DOHH2 (cell line): ENCODE measurements around the gene SYNRG.
A peak's percentile ranks its signal among the peaks of the same experiment; 100 is the strongest.

Source experiments
- H3F3A ChIP-seq: fragments of 200-600 bp; sonication (generic), shearing (Covaris generic); 2 replicates; pipeline ENCODE4 v1.6.0; 2016; ENCODE audit warnings: antibody characterized with exemption, mild to moderate bottlenecking; ENCODE audit not compliant: control insufficient read depth, insufficient read depth
- H3K27ac ChIP-seq: fragments of 200-600 bp; sonication (generic); 2 replicates; pipeline ENCODE4 v1.5.1; 2014; ENCODE audit warnings: low read depth, mild to moderate bottlenecking, low read length, moderate library complexity
- H3K27me3 ChIP-seq: fragments of 200-600 bp; sonication (generic); 2 replicates; pipeline ENCODE4 v1.6.1; 2014; ENCODE audit warnings: mild to moderate bottlenecking, low read length, mixed read lengths; ENCODE audit not compliant: control insufficient read depth
- H3K36me3 ChIP-seq: fragments of 200-600 bp; sonication (generic); 2 replicates; pipeline ENCODE4 v1.6.1; 2014; ENCODE audit warnings: mild to moderate bottlenecking, low read length, moderate library complexity, mixed read lengths; ENCODE audit not compliant: control insufficient read depth
- H3K4me1 ChIP-seq: fragments of 200-600 bp; sonication (generic); 2 replicates; pipeline ENCODE4 v1.6.1; 2014; ENCODE audit warnings: mild to moderate bottlenecking, low read length, mixed read lengths; ENCODE audit not compliant: control insufficient read depth
- H3K4me2 ChIP-seq: fragments of 200-600 bp; sonication (generic); 2 replicates; pipeline ENCODE4 v1.6.0; 2014; ENCODE audit warnings: mild to moderate bottlenecking, low read length, moderate library complexity
- H3K4me3 ChIP-seq: fragments of 200-600 bp; sonication (generic); 2 replicates; pipeline ENCODE4 v1.5.1; 2014; ENCODE audit warnings: mild to moderate bottlenecking, low read length, mixed read lengths
- H3K79me2 ChIP-seq: fragments of 200-600 bp; sonication (generic); 2 replicates; pipeline ENCODE4 v1.6.1; 2014; ENCODE audit warnings: mild to moderate bottlenecking, low read length, mixed read lengths; ENCODE audit not compliant: control insufficient read depth
- H3K9me2 ChIP-seq: fragments of 200-600 bp; sonication (generic); replicated peaks from 2 replicates; pipeline ENCODE4 v1.6.1; 2014; ENCODE audit warnings: mild to moderate bottlenecking, low read length, mixed read lengths; ENCODE audit not compliant: control insufficient read depth
- H3K9me3 ChIP-seq: fragments of 200-600 bp; sonication (generic); 2 replicates; pipeline ENCODE4 v1.6.1; 2014; ENCODE audit warnings: antibody characterized with exemption, low read length, mixed read lengths; ENCODE audit not compliant: control insufficient read depth, insufficient read depth
- H4K20me1 ChIP-seq: fragments of 200-600 bp; sonication (generic); 2 replicates; pipeline ENCODE4 v1.6.0; 2014; ENCODE audit warnings: low read depth, mild to moderate bottlenecking, antibody characterized with exemption, low read length, moderate library complexity; ENCODE audit not compliant: control insufficient read depth, insufficient read depth
- EZH2phosphoT487 ChIP-seq: fragments of 200-600 bp; sonication (generic); IDR thresholded peaks from 2 replicates; pipeline ENCODE4 v1.6.1; 2017; ENCODE audit warnings: borderline replicate concordance, mild to moderate bottlenecking, antibody characterized with exemption, low read length, moderate library complexity, mixed read lengths
- TF ChIP-seq, protein P1 (sequence below): fragments of 200-600 bp; sonication (generic); IDR thresholded peaks from one replicate; pipeline ENCODE4 v1.5.1; 2014; ENCODE audit warnings: antibody characterized with exemption, mild to moderate bottlenecking, low read depth, low read length; ENCODE audit not compliant: poor library complexity, severe bottlenecking

SYNRG gene

DNA sequence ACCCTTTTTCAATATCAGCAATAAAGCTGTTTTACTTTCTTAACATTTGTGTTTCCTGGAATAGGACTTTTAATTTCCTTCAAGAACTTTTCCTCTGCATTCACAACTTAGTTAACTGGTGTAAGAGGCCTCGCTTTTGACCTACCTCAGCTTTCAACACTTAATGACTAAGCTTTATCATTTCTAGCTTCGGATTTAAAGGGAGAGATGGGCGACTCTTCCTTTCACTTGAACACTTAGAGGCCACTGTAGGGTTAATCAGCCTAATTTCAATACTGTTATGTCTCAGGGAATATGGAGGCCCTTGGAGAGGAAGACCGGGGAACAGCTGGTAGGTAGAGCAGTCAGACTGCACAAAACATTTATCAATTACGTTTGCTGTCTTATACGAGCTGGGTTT is 4.7 kb downstream of the SYNRG start:
- H4K20me1 ChIP-seq: peaks cover 9% of the 10 kb centered on the region; the same call in 1 of the 2 replicates
- H3K27me3 ChIP-seq: no peaks in the 10 kb centered on the region
- H3K9me2 ChIP-seq: no peaks in the 10 kb centered on the region
- H3K27ac ChIP-seq: no peak overlapping the region
- no peak overlapping the region for H3K4me3 ChIP-seq
- H3K4me2 ChIP-seq: peak overlapping the region; percentile 71
- TF ChIP-seq EZH2phosphoT487: no peak
- TF ChIP-seq, protein P1, sequence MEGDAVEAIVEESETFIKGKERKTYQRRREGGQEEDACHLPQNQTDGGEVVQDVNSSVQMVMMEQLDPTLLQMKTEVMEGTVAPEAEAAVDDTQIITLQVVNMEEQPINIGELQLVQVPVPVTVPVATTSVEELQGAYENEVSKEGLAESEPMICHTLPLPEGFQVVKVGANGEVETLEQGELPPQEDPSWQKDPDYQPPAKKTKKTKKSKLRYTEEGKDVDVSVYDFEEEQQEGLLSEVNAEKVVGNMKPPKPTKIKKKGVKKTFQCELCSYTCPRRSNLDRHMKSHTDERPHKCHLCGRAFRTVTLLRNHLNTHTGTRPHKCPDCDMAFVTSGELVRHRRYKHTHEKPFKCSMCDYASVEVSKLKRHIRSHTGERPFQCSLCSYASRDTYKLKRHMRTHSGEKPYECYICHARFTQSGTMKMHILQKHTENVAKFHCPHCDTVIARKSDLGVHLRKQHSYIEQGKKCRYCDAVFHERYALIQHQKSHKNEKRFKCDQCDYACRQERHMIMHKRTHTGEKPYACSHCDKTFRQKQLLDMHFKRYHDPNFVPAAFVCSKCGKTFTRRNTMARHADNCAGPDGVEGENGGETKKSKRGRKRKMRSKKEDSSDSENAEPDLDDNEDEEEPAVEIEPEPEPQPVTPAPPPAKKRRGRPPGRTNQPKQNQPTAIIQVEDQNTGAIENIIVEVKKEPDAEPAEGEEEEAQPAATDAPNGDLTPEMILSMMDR: no peak
- peaks cover 22% of the 10 kb centered on the region for H3F3A ChIP-seq
- H3K9me3 ChIP-seq: no peaks in the 10 kb centered on the region
- peaks cover 52% of the 10 kb centered on the region for H3K4me1 ChIP-seq
- peaks cover 82% of the 10 kb centered on the region for H3K79me2 ChIP-seq
- peaks cover 70% of the 10 kb centered on the region for H3K36me3 ChIP-seq

DNA sequence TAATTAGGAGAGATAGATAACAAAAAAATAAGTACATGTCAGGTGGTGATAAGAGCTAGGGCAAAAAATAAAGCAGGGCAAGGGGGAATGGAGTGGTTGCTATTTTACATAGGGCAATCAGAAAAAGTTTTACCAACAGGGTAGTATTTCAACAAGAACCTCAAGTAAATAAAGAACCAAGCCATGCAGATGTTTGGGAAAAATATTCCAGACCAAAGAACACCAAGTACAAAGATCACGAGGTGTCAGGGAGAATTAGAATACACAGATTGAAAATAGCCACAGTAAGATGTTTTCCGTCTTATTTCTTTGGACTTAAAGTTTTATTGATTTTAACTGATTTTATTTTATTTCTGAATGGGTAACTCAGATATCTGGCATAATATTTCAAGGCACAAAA is 11.1 kb downstream of the SYNRG start:
- Histone ChIP-seq H3K79me2 (peaks cover 77% of the 10 kb centered on the region), H3K9me3 (no peaks in the 10 kb centered on the region), H3K4me3 (no peak overlapping the region), H3K4me1 (peaks cover 3% of the 10 kb centered on the region; the same call in 1 of the 2 replicates), H3K36me3 (peaks cover 80% of the 10 kb centered on the region), H3K9me2 (no peaks in the 10 kb centered on the region), H3K4me2 (no peak overlapping the region), H3K27ac (no peak overlapping the region), H4K20me1 (peaks cover 9% of the 10 kb centered on the region; the same call in 1 of the 2 replicates), H3K27me3 (no peaks in the 10 kb centered on the region), H3F3A (no peaks in the 10 kb centered on the region)
- TF ChIP-seq, protein P1: no peak
- no peak for TF ChIP-seq EZH2phosphoT487

DNA sequence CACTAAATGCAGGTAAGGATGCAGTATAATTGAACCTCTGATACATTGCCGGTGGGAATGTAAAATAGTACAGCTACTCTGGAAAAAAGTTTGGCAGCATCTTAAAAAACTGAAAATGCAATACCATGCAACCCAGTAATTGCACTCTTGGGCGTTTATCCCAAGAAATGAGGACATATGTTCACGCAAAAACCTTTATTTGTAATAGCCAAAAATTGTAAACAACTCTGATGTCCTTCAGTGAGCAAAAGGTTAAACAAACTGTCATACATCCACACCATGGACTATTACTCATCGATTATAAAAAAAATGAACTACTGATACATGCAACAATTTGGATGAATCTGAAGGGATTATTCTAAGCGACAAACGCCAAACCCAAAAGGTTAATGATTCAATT is 16.9 kb downstream of the SYNRG start:
- peaks cover 83% of the 10 kb centered on the region for H3K79me2 ChIP-seq
- H3K9me3 ChIP-seq: no peaks in the 10 kb centered on the region
- H3K9me2 ChIP-seq: no peaks in the 10 kb centered on the region
- H3K36me3 ChIP-seq: peaks cover 87% of the 10 kb centered on the region
- H3K4me2 ChIP-seq: no peak overlapping the region
- no peaks in the 10 kb centered on the region for H3K4me1 ChIP-seq
- TF ChIP-seq, protein P1: no peak
- no peak for TF ChIP-seq EZH2phosphoT487
- H4K20me1 ChIP-seq: 0 out of 2 replicates have a peak, but pooled peaks cover 8% of the 10 kb centered on the region
- H3K27me3 ChIP-seq: no peaks in the 10 kb centered on the region
- H3K4me3 ChIP-seq: no peak overlapping the region
- no peak overlapping the region for H3K27ac ChIP-seq
- H3F3A ChIP-seq: no peaks in the 10 kb centered on the region; the same call in 1 of the 2 replicates

DNA sequence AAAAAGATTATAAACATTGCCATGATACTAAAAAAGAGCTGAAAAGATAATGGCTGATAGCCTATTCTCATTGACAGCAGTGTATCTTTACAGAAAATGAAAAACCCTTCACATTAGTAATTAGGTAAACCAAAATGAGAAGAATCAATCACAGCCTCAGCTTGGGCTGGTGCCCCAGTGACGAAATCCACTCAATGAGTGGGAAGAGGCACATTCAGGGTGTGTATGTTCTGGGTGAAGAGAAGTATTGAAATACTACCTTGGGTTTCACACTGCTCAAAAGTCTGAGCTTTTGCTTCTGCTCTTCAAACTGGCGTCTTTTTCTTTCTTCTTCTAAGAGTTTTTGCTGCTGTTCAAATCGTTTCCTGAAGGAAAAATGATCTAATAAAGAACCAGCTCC is 24.2 kb downstream of the SYNRG start:
- no peaks in the 10 kb centered on the region for H3K4me1 ChIP-seq
- no peak overlapping the region for H3K4me3 ChIP-seq
- H3K27ac ChIP-seq: no peak overlapping the region
- no peaks in the 10 kb centered on the region for H3K9me2 ChIP-seq
- no peak overlapping the region for H3K4me2 ChIP-seq
- 0 out of 2 replicates have a peak, but pooled peaks cover 3% of the 10 kb centered on the region for H4K20me1 ChIP-seq
- H3K36me3 ChIP-seq: peaks cover 74% of the 10 kb centered on the region
- no peaks in the 10 kb centered on the region for H3K27me3 ChIP-seq
- H3K79me2 ChIP-seq: peaks cover 27% of the 10 kb centered on the region
- no peaks in the 10 kb centered on the region; the same call in 1 of the 2 replicates for H3F3A ChIP-seq
- no peaks in the 10 kb centered on the region for H3K9me3 ChIP-seq
- TF ChIP-seq, protein P1: no peak
- no peak for TF ChIP-seq EZH2phosphoT487
